Measurements from ENCODE around the gene ACTR10. TPM values are rescaled to one million over a fixed set of nuclear protein-coding genes. Genes with fewer than 3 reads are reported as not detected.
"Not testable (repeated sequence)": the region's sequence is repeated elsewhere in the genome, so short reads cannot be mapped to it uniquely, and the experiment has no call there.

ACTR10 gene
- polyA plus RNA-seq, 3 donors, result 103 to 115 (median 104) TPM

DNA sequence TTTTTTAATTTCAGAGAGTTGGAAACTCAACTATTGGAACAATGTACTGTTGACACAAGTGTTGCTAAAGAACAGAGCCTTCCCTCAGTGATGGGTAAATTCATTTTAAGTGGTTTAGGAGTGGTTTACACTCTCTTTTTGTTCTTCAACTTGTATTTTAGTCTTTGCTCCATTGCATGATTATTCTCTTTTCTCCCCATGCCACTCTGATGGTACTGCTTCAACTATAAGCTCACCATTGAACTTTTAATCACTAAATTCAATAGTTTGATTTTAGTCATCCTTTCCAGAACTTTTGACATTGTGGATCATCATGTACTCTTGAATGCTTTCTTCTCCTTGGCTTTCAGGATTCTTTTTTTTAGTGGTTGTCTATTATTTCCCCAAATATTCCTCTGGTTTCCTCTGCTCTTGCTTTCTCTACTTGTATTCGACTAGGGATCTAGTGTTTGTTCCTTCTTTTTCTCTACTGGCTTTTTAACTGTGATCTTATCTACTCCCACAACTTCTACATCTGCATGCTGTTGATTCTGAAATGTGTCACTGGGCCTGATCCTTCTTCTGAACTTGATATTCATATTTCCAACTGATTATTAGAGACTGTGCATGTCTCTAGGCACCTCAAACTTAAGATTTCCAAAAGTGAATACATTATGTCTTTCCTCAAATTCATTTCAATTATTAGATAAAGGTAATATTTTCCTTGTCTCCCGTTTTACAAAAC, 15.4 kb downstream of the ACTR10 start:
- no peak for DNase-seq (ENCODE audit: low read depth in 3 of 3, low spot score in 2 of 3)

DNA sequence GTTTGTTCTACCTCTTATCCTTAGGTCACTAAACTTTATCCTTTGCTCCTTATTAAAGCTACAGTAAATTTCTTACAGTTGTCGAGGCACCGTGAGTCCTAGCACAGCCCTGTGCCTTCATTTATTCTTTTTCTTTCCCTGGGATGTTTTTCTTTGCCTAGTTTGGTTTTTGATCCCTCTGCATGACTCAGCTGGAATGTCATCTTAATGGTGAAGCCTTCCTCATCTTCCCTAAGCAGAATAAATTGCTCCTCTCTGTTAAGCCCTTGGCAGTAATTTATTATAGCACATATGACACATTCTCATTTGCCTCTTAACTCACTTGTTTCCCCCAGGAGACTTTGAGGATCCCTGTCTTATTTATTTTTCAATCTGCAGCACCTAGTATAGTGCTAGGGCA, 16.6 kb downstream of the ACTR10 start:
- DNase-seq (ENCODE audit: low read depth in 3 of 3, low spot score in 2 of 3), result no peak

DNA sequence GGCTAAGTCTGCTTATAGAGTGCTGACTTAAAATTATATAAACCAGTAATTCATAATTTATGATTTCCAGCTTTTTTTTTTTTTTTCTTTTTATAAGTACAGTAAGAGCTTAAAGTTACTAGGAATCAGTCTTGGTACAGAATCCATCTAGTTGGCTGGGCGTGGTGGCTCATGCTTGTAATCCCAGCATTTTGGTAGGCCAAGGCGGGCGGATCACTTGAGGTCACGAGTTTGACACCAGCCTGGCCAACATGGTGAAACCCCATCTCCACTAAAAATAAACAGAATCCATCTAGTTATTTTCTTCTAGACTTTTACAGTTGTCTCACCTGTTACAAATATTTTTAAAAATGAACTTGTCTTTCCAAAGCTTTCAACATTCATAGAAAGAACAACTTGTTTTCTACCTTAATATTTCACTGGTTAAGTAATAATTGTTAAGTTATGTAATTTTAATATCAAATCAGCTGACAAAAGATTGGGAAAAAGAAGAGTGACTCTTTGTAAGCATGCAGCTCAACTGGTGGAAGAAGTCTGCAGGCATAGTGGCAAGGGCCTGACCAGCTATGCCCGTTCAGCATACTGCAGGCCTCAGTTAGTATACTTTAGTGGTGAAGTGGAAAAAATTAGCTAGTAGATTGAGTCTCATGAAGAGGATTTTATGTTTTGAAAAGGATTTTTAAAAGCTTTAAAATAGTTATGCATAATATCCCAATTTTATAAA, 27.3 kb downstream of the ACTR10 start:
- DNase-seq (ENCODE audit: low read depth in 3 of 3, low spot score in 2 of 3), result no peak

DNA sequence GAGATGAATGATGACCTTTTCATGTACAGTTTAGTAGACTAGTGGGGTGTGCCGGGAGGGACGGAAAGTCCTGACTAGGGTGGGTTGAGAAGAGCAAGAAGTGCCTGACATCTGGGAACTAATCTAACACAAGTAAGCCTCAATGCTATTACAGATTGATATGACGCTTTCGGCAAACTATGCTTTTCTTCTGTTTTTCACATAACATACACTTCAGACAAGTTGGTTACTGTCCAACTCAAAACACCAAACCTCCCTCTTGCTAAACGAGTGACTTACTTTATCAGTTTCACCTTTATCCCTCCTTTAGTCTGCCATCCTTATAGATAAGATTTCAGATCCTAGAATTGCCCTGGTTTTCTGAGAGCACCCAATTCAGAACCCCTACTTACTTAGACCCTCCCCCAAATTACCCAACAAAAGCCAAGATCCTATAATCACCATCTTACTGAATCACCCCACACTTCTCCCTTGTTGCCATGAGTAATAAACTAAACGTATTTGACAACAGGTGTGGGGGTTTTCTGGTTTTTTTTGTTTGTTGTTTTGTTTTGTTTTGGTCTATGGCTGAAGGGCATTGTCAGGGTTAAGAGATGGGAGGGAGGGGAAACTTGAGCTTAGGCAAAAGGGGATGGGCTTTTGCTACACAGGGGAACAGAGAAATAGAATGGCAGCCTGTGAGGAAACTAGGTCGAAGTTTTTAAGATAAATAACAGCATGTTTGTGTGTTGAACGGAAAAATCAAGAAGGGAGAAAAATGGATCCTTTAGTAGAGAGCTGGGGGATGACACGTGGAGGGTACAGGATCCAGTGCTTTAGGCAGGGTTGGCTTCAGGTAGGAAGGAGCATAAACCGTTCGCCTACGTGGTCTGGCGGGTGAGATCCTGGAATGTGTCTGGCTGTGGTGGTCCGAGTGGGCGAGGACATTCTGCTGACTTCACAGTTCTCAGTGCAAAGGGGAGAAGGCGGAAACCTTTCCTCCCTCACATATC, 38.6 kb downstream of the ACTR10 start:
- peak; percentile 29 to 45 (median 32) for DNase-seq (ENCODE audit: low read depth in 3 of 3, low spot score in 2 of 3)

DNA sequence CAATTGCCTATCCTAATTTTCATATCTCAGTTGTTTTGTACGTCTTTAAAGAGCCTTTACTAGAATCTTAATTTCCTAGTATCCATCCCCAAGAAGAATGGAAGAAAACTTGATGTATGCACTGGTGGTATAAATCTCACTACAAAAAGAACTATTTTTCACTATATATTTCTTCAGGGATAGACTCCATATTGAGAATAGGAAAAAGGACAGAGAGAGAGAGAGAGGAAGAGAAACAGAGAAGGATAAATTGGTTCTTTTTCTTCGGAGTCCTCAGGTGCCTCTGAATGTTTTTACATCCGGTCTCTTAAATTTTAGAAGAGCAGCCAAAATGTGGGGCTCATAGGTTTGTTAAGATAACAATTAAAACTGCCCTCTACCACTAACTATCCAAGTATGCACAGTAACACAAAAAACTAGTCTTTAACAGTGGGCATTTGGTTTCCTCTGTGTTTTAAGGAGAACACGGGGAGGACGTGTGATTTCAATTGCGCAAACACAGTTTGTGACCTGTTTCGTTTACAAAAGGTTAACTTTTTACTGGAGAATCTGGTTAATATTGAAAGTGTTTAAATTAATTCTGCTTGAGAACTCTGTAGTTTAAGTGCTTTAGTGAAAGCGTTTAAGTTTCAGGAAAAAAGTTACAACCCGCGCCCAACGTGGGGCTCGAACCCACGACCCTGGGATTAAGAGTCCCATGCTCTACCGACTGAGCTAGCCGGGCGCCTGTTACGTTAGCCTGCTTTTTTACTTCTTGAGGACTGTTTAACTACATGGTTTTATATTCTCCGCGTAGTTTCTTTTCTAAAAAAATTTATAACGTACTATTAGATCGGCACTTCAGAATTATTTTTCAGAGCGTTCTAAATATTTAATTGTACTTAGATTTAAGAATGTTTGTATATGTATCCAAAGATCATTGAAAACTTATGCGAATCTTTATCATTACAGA, 39.6 kb downstream of the ACTR10 start:
- DNase-seq (ENCODE audit: low read depth in 3 of 3, low spot score in 2 of 3), result peak; percentile 60 to 83 (median 72)

DNA sequence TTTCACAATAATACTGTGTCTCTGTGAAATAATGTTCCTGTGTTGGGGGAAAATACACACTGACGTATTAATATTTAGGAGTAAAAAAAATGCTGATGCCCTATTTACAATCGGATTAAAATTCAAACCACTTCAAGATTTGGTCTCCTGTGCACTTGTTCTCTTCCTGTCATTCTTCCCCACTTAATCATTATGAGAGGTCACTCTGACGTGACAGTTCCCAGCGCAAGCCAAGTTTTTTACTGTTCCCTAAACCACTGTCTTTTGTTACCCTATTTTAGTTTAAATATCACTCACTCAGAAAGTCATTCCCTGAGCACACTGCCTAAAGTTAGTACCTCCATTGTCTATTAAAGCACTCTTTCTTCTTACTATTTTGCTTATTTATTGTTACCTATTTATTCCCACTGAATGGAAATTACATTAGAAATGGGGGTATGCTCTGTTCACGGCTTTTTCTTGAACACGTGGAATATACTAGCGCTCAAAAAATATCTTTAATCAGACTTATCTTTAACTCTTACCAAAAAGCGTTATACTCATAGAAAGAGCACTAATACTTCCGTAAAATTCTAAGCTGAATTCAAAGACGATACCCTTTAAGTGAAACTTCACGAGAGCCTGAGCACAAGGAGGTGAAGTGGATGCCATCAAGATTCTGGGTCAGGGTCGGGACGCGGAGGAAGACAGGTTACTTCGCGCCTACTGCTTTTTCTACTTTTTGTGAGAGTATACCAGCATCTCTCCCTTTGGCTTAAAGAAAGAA, 44.0 kb downstream of the ACTR10 start:
- peak in 1 of 3 donors; percentile 29 for DNase-seq (ENCODE audit: low read depth in 3 of 3, low spot score in 2 of 3)

DNA sequence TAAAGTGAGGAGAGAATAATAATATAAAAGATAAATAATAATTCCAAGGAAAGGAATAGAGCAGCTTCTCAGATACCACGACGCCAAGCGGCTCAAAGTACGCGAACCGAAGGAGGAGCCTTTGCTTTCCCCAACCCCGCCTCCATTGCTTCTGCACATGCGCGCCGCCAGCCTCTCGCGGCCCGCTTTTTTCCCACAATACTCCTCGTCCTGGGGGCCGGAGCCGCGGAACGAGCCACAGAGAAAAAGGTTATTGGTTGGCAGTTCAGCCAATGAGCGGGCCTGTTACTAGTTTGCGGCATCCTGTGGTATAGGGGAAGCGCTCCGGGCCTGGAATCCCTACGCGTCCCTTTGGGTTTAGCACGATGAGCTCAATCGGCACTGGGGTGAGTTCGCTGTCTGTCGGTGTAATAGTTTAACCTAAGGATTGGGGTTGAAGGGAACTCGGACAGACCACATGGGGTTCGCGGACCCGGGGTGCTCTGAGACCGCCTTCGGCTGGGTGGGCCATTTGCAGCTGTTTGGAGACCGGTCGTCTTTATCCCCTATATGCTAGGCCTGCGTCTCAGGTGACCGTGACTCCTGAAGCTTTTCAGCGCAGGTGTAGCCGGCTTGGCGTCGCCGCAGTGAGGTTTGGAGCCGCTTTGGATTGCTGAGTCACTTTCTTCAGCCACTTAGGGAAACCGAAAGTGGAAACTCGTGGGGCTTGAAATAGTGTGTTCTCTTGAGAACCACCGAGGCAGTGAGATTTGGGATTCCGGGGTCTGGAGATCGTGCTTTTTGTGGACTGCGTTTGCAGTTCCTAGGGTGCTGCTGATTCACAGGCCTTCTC, 44.8 kb downstream of the ACTR10 start, which contains the start of gene PSMA3:
Gene PSMA3, plus strand, starts transcription at position 288 of the 832 bp plus-strand sequence. Its CDS starts 78 bp downstream, at position 366.
- peak; percentile 87 to 96 (median 94) for DNase-seq (ENCODE audit: low read depth in 3 of 3, low spot score in 2 of 3)

DNA sequence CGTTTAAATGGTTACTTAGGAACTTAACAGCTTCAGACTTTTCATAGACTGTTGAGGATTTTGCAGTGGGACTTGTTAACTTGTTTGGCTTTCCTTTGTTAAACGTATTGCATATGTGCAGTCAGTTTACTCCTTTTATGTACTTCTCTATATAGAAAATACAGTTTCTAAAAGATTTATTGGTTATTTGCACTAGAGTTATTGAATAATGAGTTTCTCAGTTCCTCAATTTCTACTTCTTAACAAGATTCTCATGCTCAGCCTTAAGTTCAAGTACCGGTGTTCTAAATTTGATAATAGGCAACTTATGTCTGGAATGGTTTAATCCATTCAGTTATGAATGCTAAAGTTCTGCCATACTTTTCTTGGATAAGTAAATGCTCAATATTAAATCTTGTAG, 45.6 kb downstream of the ACTR10 start:
- DNase-seq (ENCODE audit: low read depth in 3 of 3, low spot score in 2 of 3), result no peak

DNA sequence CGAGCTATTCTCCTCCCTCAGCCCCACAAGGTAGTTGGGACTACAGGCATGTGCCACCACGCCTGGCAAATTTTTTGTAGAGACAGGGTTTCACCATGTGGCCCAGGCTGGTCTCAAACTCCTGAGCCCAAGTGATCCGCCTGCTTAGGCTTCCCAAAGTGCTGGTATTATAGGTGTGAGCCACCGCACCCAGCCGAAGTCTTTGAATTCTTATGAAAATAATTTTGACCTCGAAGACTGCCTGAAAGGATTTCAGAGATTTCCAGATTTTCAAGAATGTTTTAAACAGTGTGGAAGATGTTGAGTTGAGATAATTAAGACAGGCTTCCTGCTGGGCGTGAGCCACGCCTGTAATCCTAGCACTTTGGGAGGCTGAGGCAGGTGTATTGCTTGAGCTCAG, 49.7 kb downstream of the ACTR10 start:
- no peak for DNase-seq (ENCODE audit: low read depth in 3 of 3, low spot score in 2 of 3)

DNA sequence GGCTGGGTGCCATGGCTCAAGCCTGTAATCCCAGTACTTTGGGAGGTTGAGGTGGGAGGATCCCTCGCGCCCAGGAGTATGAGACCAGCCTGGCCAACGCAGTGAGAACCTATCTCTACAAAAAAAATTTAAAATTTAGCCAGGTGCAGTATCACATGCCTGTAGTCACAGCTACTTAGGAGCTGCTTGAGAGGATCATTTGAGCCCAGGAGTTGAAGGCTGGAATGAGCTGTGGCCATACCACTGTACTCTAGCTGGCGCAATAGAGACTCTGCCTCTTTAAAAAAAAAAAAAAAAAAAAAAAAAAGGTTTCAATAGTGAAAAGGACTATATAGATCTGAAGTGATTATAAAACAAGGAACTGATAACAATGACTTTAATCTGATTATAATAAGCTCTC, 58.2 kb downstream of the ACTR10 start:
- DNase-seq (ENCODE audit: low read depth in 3 of 3, low spot score in 2 of 3), result no peak

DNA sequence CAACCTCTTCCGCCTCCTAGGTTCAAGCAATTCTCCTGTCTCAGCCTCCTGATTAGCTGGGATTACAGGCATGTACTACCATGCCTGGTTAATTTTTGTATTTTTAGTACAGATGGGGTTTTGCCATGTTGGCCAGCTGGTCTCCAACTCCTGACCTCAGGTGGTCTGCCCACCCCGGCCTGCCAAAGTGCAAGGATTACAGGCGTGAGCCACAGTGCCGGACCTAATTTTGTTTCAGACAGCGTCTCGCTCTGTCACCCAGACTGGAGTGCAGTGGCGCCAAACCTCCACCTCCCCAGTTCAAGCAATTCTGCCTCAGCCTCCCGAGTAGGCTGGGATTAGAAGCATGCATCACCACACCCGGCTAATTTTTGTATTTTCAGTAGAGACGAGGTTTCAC, 62.1 kb downstream of the ACTR10 start:
- DNase-seq (ENCODE audit: low read depth in 3 of 3, low spot score in 2 of 3), result not testable (repeated sequence)

DNA sequence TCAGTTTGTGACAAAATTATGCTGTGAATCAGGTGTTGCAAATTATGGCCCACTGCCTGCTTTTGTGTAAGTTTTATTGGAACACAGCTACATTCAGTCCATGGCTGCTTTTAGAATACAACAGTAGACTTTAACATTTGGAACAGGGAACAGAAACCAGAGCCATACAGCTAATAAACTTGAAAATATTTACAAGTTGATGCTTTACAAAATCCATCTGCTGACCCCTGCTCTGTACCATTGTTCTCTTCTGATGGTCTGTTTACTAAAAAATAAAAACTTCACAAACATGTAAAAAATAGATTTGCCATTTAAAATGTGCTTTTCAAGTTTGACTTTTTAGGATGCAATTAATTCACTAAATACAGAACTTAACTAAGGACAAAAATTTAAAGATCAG, 65.5 kb downstream of the ACTR10 start:
- DNase-seq (ENCODE audit: low read depth in 3 of 3, low spot score in 2 of 3), result peak in 2 of 3 donors; percentile 34 to 44

DNA sequence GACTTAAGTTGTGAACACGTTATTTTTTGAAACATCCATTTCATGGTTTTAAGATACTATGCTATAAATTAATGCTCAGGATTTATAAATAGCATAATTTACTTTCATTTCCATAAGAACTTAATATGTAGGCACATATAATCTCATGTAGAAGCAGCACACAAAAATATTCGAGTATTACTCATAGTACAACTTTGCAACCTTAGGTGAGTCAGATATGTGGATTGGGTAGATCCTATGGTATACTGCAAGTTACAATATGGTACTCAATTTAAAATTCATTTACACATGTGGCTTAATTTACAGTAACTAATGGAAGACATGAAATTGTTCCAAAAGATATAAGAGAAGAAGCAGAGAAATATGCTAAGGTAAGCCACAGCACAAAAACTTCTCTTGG, 70.7 kb downstream of the ACTR10 start:
- no peak for DNase-seq (ENCODE audit: low read depth in 3 of 3, low spot score in 2 of 3)

DNA sequence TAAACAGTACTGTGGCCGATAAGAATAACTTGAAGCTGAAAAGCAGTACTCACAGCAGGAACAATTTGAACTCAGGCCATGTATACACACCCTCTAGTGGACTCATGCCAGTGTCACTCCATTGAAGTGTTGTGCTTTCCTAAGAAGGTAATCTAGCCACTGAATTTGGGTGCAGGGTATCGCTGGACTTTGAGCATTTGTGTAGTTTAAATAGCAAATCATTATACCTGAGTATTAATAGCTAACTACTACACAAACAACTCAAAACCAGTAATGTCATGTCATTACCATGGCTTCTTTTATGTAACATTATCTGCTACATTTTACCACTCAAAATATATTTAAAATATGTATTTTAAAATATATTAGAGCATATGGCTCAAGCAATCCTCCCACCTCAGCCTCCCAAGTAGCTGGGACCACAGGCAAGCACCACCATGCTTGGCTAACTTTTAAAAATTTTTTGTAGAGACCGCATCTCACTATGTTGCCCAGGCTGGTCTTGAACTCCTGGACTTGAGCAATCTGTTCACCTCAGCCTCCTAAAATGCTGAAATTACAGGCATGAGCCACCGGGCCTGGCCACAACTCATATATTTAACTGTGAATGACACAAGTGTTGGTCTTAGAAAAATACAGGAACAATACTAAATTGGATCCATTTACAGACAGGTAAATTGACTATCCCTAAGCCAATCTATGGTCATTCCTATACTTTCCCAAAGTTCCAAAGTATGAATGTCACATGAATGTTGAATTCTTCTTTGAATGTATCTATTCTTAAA, 72.8 kb downstream of the ACTR10 start:
- no peak for DNase-seq (ENCODE audit: low read depth in 3 of 3, low spot score in 2 of 3)

DNA sequence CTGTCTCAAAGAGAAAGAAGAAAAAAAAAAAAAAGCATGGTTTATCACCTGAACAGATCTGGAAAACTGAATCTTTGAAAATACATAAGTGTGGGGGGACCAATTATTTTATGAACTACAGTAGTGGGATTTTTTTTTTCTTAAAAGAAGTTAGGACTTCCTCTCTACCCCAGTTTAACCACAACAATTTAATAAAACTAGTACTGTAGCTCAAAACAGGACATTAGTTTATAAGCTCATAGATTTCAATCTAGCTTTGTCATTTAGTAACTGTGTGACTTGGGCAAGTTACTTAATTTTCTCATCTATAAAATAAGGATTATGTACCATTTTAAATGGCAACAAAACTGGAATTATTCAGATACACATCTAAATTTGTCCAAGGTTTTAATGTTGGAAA, 74.9 kb downstream of the ACTR10 start:
- DNase-seq (ENCODE audit: low read depth in 3 of 3, low spot score in 2 of 3), result no peak

DNA sequence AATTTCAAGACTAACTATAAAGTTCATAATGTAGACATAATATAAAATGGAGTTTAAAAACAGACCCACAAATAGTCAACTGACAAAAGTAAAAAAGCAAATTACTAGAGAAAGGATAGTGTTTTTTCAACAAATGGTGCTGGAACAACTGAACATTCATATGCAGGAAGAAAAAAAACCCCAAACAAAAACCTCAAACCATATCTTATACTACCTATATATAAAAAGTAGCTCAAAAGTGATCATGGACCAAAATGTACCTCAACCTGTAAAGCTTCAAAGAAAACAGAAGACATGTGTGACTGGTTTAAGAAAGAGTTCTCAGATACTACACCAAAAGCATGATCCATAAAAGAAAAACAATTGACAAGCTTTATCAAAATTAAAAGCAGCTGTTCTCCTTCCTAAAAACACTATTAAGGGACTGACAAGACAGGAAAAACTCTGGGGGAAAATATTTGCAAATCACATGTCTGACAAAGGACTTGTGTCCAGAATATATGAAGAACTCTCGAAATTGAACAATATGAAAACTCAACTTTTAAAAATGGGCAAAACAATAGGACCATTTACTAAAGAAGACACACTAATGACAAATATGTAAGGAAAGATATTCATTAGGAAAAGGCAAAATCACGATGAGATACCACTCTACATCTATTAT, 75.7 kb downstream of the ACTR10 start:
- no peak for DNase-seq (ENCODE audit: low read depth in 3 of 3, low spot score in 2 of 3)

DNA sequence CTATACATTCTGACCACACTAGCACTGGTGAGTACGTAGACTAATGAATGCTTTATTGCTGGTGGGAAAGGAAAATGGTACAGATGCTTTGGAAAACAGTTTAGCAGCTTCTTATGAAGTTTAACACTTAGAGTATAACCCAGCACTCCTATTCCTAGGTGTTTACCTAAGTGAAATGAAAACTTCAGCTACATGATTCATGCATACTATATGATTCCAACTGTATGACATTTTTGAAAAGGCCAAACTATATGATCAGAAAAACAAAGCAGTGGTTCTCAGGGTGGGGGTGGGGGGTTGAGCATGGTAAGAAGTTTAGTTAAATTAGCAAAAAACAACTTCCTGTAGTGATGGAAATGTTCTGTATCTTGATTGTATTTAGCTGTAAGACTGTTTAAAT, 76.3 kb downstream of the ACTR10 start:
- DNase-seq (ENCODE audit: low read depth in 3 of 3, low spot score in 2 of 3), result no peak

All from right renal cortex interstitium (tissue), 3 donors.